Activated CD4-positive, alpha-beta memory T cell treated with anti-CD3 and anti-CD28 coated beads for 36 hours (primary cell): ENCODE data around the gene AGBL4. TPM values are rescaled to one million over a fixed set of nuclear protein-coding genes. Genes with fewer than 3 reads are reported as not detected.

Experiments used
- CTCF ChIA-PET: fragments of 350-600 bp; sonication (Branson Sonifier 250); formaldehyde crosslinking; loops from one replicate; lab custom pipeline; 2021; ENCODE audit warnings: antibody characterized with exemption, inconsistent platforms; lab: Charles Lee
- POLR2A ChIA-PET: fragments of 350-600 bp; sonication (Branson Sonifier 250); formaldehyde crosslinking; loops from one replicate; lab custom pipeline; 2021; ENCODE audit warnings: antibody characterized with exemption; lab: Charles Lee
- DNase-seq: peaks from one replicate; pipeline ENCODE4 v3.0.0-alpha.2; 2020
- H3K27ac Mint-ChIP-seq: one replicate; pipeline ENCODE4 v1.8.0; 2021; ENCODE audit warnings: mixed read lengths
- H3K27me3 Mint-ChIP-seq: one replicate; pipeline ENCODE4 v1.8.0; 2021; ENCODE audit warnings: mixed read lengths
- H3K36me3 Mint-ChIP-seq: one replicate; pipeline ENCODE4 v1.8.0; 2021; ENCODE audit warnings: mixed read lengths
- H3K4me1 Mint-ChIP-seq: one replicate; pipeline ENCODE4 v1.8.0; 2021; ENCODE audit warnings: low read depth, mixed read lengths
- H3K4me3 Mint-ChIP-seq: one replicate; pipeline ENCODE4 v1.8.0; 2021; ENCODE audit warnings: mild to moderate bottlenecking, mixed read lengths
- H3K9me3 Mint-ChIP-seq: one replicate; pipeline ENCODE4 v1.8.0; 2021; ENCODE audit warnings: mixed read lengths
- intact Hi-C: fragments of 100-400 bp; cut with micrococcal nuclease; formaldehyde crosslinking; loops from one replicate; pipeline ENCODE4 v1.15.1; 2023
- total RNA-seq, 2 experiments: library from RNA; stranded (reverse); gene quantifications; one replicate each; pipeline ENCODE4 v1.2.3, GENCODE V29; 2021

The AGBL4 gene
- total RNA-seq, 2 experiments from 2014 or later, result not detected

- DNase-seq, result no peak
- Mint-ChIP-seq H3K27me3 (no peaks in the 10 kb centered on the region), H3K4me3 (no peak overlapping the region), H3K9me3 (no peaks in the 10 kb centered on the region), H3K36me3 (no peaks in the 10 kb centered on the region), H3K27ac (no peak overlapping the region), H3K4me1 (peaks cover 4% of the 10 kb centered on the region)
- intact Hi-C loops, result no loop called here
- ChIA-PET CTCF (interaction anchor here (3.1 kb wide), 1 partner anchor 29 kb away, joined by 7 read pairs; the partner anchor contains the start of gene SPATA6), POLR2A (no interaction called here)
Measured at GRCh38 chr1:48500541-48501450, 1523.0 kb downstream of the AGBL4 start.

DNA sequence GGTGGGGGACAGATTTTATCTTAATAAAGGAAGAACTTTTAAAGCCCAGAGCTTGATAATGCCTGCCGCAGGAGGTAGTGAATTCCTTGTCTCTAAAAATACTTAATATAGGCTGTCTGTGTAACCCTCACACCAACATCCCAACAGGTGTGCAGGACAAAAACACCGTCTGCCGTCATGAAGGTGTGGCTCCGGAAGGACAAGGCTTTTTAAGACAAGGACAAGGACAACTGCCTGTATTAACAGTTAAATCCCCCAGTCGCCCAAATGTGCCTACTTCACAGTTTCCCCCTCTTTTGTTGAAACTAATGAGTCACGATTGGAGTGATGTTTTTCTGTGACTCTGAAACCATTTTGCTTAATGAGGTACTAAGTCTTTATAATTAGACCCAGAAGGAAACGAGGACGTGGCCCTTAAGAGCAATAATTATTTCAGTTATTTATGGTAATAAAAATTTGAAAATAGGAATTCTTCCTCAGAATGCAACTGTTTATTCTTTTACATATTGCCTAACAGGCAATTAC is 1524.5 kb downstream of the AGBL4 start:
- no peaks in the 10 kb centered on the region for H3K9me3 Mint-ChIP-seq
- H3K27ac Mint-ChIP-seq, result no peak overlapping the region
- intact Hi-C loops, result loop anchor here (5.0 kb wide), 1 partner anchor 407 kb away; no protein-coding TSS in a partner anchor
- ChIA-PET POLR2A (no interaction called here), CTCF (interaction anchor here (1.0 to 3.1 kb wide), 3 partner anchors 11 to 27 kb away, joined by 3 to 8 read pairs (median 7); partner anchors contain the start of gene SPATA6)
- peaks cover 4% of the 10 kb centered on the region for H3K4me1 Mint-ChIP-seq
- no peak overlapping the region for H3K4me3 Mint-ChIP-seq
- H3K27me3 Mint-ChIP-seq, result no peaks in the 10 kb centered on the region
- no peak for DNase-seq
- H3K36me3 Mint-ChIP-seq, result no peaks in the 10 kb centered on the region

- H3K4me3 Mint-ChIP-seq, result no peak overlapping the region
- CTCF ChIA-PET, result interaction anchor here (0.7 to 3.1 kb wide), 13 partner anchors 9 to 389 kb away, joined by 3 to 11 read pairs (median 5); partner anchors contain the start of gene SPATA6
Measured at GRCh38 chr1:48498096-48498791, 1525.5 kb downstream of the AGBL4 start.

GRCh38 chr1:48495911-48496310 is 1527.8 kb downstream of the AGBL4 start:
- Mint-ChIP-seq H3K4me3 (no peak overlapping the region), H3K9me3 (no peaks in the 10 kb centered on the region), H3K27ac (no peak overlapping the region), H3K36me3 (no peaks in the 10 kb centered on the region), H3K27me3 (peaks cover 5% of the 10 kb centered on the region), H3K4me1 (peaks cover 4% of the 10 kb centered on the region)
- ChIA-PET POLR2A (no interaction called here), CTCF (interaction anchor here (1.5 kb wide), 1 partner anchor 24 kb away, joined by 3 read pairs; the partner anchor contains the start of gene SPATA6)
- DNase-seq, result no peak
- intact Hi-C loops, result loop anchor here (5.0 kb wide), 1 partner anchor 404 kb away; no protein-coding TSS in a partner anchor

More at GRCh38 chr1:48498096-48498791, 1525.5 kb downstream of the AGBL4 start:
- DNase-seq, result peak; percentile 77
- no peak overlapping the region for H3K27ac Mint-ChIP-seq
- POLR2A ChIA-PET, result no interaction called here
- H3K9me3 Mint-ChIP-seq, result no peaks in the 10 kb centered on the region
- H3K36me3 Mint-ChIP-seq, result no peaks in the 10 kb centered on the region
- intact Hi-C loops, result loop anchor here (1.0 to 5.0 kb wide), 3 partner anchors 26 to 406 kb away; partner anchors contain the start of gene SPATA6
- H3K4me1 Mint-ChIP-seq, result peaks cover 4% of the 10 kb centered on the region
- no peaks in the 10 kb centered on the region for H3K27me3 Mint-ChIP-seq

DNA sequence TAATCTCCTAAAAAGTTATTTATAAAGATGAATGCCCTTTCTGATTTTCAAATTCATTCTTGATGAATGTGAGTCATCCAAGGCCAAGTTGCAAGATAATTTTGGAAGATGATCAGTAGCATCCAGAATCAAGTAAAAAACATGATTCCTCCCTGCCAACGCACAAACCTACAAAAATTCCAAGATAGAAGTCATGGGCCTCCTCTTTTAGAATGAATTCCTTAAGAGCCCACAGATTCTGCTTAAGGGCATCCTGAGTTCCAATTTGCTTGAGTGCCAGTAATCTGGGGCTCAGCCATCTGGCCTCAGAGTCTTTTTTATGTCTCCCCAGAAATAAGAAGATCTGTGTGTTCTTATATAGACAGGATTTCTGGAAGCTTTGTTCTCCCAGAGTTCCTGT is 1528.6 kb downstream of the AGBL4 start:
- Mint-ChIP-seq H3K36me3 (no peaks in the 10 kb centered on the region), H3K4me1 (peaks cover 4% of the 10 kb centered on the region), H3K27ac (no peak overlapping the region), H3K4me3 (no peak overlapping the region), H3K9me3 (no peaks in the 10 kb centered on the region), H3K27me3 (peaks cover 5% of the 10 kb centered on the region)
- ChIA-PET CTCF (no interaction called here), POLR2A (no interaction called here)
- DNase-seq, result no peak
- intact Hi-C loops, result loop anchor here (5.0 kb wide), 1 partner anchor 403 kb away; no protein-coding TSS in a partner anchor

DNA sequence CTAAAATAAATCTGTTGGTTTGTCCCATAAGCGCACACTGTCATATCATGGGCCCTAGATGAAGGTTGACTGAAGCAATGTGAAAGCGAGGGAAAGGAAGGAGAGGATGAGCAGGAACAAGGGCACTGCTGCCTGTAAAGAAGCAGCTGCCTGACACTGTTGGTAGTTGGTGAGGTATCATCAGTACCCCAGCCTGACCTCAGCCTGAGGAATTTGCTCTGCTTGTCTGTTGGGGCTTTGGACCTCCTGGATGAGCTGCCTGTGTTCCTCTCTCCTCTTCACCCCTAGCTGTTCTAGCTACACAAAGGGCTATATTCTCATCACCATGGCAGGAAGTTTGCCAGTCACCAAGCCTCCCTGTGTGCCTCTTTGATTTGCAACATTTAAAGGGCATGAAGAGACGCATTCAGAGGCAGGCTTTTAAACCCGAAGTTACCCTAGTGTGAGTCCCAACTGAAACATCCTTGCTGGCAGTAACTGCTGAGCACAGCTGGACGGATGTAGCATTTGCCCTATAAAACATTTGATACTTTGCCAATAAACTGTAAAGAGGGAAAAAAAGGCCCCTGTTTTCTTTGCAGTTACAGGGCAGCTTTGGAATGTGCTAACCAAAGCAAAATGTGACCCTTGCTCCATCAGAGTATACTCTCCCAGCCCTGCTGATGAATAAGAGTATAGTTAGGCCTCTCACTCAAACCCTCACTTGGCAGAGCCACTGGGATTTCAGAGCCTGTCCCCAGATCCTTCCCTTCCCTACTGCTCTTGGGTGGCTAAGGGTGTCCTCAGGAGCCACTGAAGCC is 1529.6 kb downstream of the AGBL4 start:
- Mint-ChIP-seq H3K27me3 (peaks cover 5% of the 10 kb centered on the region), H3K9me3 (no peaks in the 10 kb centered on the region), H3K27ac (no peak overlapping the region), H3K4me1 (peaks cover 4% of the 10 kb centered on the region), H3K36me3 (no peaks in the 10 kb centered on the region), H3K4me3 (no peak overlapping the region)
- intact Hi-C loops, result no loop called here
- POLR2A ChIA-PET, result no interaction called here
- CTCF ChIA-PET, result no interaction called here
- no peak for DNase-seq

DNA sequence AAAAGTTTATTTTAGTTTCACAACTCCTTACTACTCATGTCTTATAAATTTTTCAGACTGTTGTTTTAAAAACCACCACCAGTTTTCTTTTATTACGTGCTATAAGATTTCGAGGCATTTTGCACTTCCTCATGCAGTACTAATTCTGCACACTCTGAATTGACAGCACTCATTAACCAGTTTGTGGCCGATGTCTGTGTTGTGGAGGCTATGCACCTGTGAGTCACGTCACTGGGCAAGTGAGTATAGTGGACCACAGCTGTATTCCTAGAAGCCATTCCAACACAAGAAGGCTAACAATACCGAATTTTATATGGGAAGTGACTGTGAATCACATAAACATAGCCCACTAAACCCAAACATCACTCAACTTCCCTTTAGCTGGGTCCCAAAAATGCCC is 1530.7 kb downstream of the AGBL4 start:
- no peak for DNase-seq
- intact Hi-C loops, result no loop called here
- POLR2A ChIA-PET, result no interaction called here
- CTCF ChIA-PET, result no interaction called here
- Mint-ChIP-seq H3K27ac (no peak overlapping the region), H3K36me3 (no peaks in the 10 kb centered on the region), H3K9me3 (no peaks in the 10 kb centered on the region), H3K4me1 (no peaks in the 10 kb centered on the region), H3K27me3 (peaks cover 5% of the 10 kb centered on the region), H3K4me3 (no peak overlapping the region)

- POLR2A ChIA-PET, result no interaction called here
- H3K36me3 Mint-ChIP-seq, result no peaks in the 10 kb centered on the region
- no peak overlapping the region for H3K4me3 Mint-ChIP-seq
- no peaks in the 10 kb centered on the region for H3K9me3 Mint-ChIP-seq
- no peak overlapping the region for H3K27ac Mint-ChIP-seq
- CTCF ChIA-PET, result no interaction called here
- H3K27me3 Mint-ChIP-seq, result peaks cover 5% of the 10 kb centered on the region
- intact Hi-C loops, result no loop called here
- no peak for DNase-seq
- no peaks in the 10 kb centered on the region for H3K4me1 Mint-ChIP-seq
Measured at GRCh38 chr1:48492392-48492791, 1531.4 kb downstream of the AGBL4 start.

DNA sequence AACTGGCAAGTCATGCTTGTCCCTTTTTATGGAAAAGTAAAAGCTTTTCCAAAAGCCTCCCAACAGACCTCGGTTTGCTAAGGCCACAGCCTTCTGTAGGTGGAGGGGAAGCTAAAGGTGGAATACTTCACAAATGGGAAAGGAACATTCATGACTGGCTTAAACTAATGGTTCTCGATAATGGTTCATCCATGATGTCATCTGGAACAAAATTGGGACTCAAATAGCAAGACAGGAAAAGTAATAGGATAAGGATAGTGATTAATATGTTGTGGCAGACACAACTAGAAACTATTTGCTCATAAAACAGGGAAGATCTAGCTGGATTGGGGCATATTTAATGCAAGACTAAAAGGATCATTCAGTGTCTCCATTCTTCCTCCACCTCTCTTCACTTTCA is 1535.0 kb downstream of the AGBL4 start:
- ChIA-PET CTCF (interaction anchor here (2.0 kb wide), 1 partner anchor 9 kb away, joined by 11 read pairs; no protein-coding TSS in a partner anchor), POLR2A (no interaction called here)
- no peak for DNase-seq
- Mint-ChIP-seq H3K36me3 (no peaks in the 10 kb centered on the region), H3K4me3 (no peak overlapping the region), H3K27ac (no peak overlapping the region), H3K27me3 (peaks cover 5% of the 10 kb centered on the region), H3K9me3 (no peaks in the 10 kb centered on the region), H3K4me1 (no peaks in the 10 kb centered on the region)
- intact Hi-C loops, result no loop called here
